Activated CD8-positive, alpha-beta memory T cell treated with anti-CD3 and anti-CD28 coated beads for 1 hour (primary cell): ENCODE measurements around the gene SPIN1.

ENCODE experiments used
- DNase-seq, 2 donors: peaks; one replicate each; pipeline ENCODE4 v3.0.0-alpha.2; 2020; ENCODE audit warnings: low read depth in 1 of 2; ENCODE audit errors: extremely low read depth in 1 of 2

The SPIN1 gene

GRCh38 chr9:88433583-88434255 is 45.5 kb downstream of the SPIN1 start:
- DNase-seq: no peak

- DNase-seq: no peak
Observed at GRCh38 chr9:88435336-88435735, 47.1 kb downstream of the SPIN1 start.

- DNase-seq: no peak
Observed at GRCh38 chr9:88436379-88436778, 48.1 kb downstream of the SPIN1 start.

- DNase-seq: no peak
Observed at GRCh38 chr9:88437210-88438146, 49.2 kb downstream of the SPIN1 start.

GRCh38 chr9:88438811-88439210 is 50.6 kb downstream of the SPIN1 start:
- DNase-seq: no peak

GRCh38 chr9:88441301-88442007 is 53.2 kb downstream of the SPIN1 start:
- no peak for DNase-seq

GRCh38 chr9:88443480-88444113 is 55.4 kb downstream of the SPIN1 start:
- DNase-seq: no peak

GRCh38 chr9:88446728-88447127 is 58.5 kb downstream of the SPIN1 start:
- DNase-seq: no peak

- DNase-seq: no peak
Observed at GRCh38 chr9:88447431-88447830, 59.2 kb downstream of the SPIN1 start.

GRCh38 chr9:88451160-88451559 is 62.9 kb downstream of the SPIN1 start:
- DNase-seq: no peak

- no peak for DNase-seq
Observed at GRCh38 chr9:88458716-88459465, 70.6 kb downstream of the SPIN1 start.

- no peak for DNase-seq
Observed at GRCh38 chr9:88460587-88461332, 72.5 kb downstream of the SPIN1 start.

- no peak for DNase-seq
Observed at GRCh38 chr9:88462191-88462590, 73.9 kb downstream of the SPIN1 start.

GRCh38 chr9:88464851-88465250 is 76.6 kb downstream of the SPIN1 start:
- DNase-seq: no peak

- no peak for DNase-seq
Observed at GRCh38 chr9:88468226-88468625, 80.0 kb downstream of the SPIN1 start.

GRCh38 chr9:88476491-88477271 is 88.4 kb downstream of the SPIN1 start:
- no peak for DNase-seq

- no peak for DNase-seq
Observed at GRCh38 chr9:88477300-88477751, 89.1 kb downstream of the SPIN1 start.

GRCh38 chr9:88478246-88478645 is 90.0 kb downstream of the SPIN1 start:
- DNase-seq: no peak

GRCh38 chr9:88481933-88482332 is 93.7 kb downstream of the SPIN1 start:
- no peak for DNase-seq
